GM18951 (cell line): ENCODE measurements around the gene TIPARP.

Experiments
- POLR2A ChIP-seq: IDR thresholded peaks from 4 replicates; pipeline ENCODE4 v1.6.1; 2011; ENCODE audit warnings: mild to moderate bottlenecking; ENCODE audit not compliant: insufficient read length, insufficient read depth; ENCODE audit errors: extremely low read depth
- in situ Hi-C: fragments of 300-500 bp; cut with MboI; formaldehyde crosslinking; loops from one replicate; pipeline ENCODE4 v1.12.0; 2022; ENCODE audit warnings: low sequenced_read_pairs, mixed read lengths, inconsistent platforms; ENCODE audit not compliant: unreplicated experiment

TIPARP gene

DNA sequence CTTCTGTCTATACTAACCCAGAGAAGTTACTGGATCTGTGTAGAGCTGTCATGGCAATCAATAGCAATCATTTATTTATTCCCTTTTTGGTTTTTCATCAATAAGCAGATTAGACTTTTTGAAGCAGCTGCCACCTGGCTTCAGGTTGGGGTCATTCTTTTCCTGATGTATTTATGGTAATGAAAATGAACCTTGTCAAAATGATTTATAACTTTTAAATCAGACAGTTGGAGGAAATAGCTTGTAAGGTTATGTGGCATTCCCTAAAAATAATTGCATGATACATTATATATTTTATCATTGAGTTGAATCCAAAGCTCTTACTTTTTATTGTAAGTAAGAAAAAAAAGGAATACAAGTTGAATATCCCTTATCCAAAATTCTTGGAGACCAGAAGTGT is 8.6 kb downstream of the TIPARP start:
- no peak for TF ChIP-seq POLR2A
- in situ Hi-C loops: loop anchor here (5.0 kb wide), 1 partner anchor 399 kb away; no protein-coding TSS in a partner anchor

GRCh38 chr3:156685198-156685597 is 10.8 kb downstream of the TIPARP start:
- no peak for TF ChIP-seq POLR2A
- in situ Hi-C loops: no loop called here

DNA sequence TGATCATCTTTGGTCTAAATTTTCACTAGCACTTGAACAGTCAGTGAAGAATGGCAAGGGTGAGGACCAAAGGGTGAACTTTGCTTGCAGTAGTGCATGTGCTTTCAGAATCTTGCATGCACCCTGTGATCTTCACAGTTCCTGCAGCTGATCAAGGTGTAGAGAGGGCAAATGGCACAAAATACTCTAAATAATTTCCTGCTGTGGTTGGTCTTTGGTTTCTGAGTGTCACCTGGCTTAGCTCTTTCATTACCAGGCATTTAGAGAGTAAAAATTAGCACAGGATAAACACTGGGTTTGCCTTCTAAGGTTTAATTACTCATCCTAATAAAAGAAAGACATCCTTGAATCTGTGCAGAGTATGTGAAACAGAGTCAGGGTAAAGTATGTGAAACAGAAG is 11.4 kb downstream of the TIPARP start:
- no peak for TF ChIP-seq POLR2A
- in situ Hi-C loops: no loop called here

GRCh38 chr3:156687023-156687422 is 12.6 kb downstream of the TIPARP start:
- in situ Hi-C loops: no loop called here
- TF ChIP-seq POLR2A: no peak

- TF ChIP-seq POLR2A: no peak
- in situ Hi-C loops: no loop called here
Measured at GRCh38 chr3:156688632-156689452, 14.5 kb downstream of the TIPARP start.

GRCh38 chr3:156689608-156690007 is 15.2 kb downstream of the TIPARP start:
- TF ChIP-seq POLR2A: no peak
- in situ Hi-C loops: no loop called here

DNA sequence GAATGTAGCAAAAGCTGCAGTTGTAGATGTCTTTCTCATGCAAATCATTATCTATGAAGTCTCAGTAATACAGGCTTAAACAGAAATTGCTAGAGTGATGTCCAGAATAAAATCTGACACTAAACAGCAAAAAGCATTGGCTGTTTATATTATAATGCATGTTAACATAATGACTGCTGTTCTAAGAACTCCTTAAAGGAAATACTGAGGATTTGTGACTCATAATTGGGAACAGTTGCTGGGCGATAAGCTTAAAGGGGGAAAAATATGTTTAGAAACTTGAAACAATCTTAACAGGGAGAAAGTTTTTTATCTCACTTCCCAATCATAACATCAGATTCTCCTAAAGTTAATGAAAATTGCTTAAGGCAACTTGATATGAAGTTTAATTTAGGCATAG is 17.5 kb downstream of the TIPARP start:
- TF ChIP-seq POLR2A: no peak
- in situ Hi-C loops: no loop called here

DNA sequence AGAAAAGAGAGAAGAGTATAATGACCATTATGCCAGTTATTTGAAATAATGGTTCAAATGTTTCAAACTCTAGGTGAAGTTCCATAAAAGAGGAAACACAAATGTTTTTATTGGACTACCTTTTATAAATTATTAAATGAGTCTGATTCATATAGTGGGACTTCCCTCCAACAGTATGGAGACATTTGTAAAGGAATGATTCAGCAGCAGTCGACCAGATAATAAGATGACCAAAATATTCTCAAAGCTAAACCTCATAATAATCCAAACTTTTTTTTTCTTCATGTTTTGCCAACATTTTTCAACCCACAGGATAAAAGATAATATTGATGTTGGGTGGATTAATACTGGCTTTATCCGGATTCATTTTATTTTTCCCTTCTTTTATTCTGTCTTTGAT is 18.8 kb downstream of the TIPARP start:
- TF ChIP-seq POLR2A: no peak
- in situ Hi-C loops: no loop called here

DNA sequence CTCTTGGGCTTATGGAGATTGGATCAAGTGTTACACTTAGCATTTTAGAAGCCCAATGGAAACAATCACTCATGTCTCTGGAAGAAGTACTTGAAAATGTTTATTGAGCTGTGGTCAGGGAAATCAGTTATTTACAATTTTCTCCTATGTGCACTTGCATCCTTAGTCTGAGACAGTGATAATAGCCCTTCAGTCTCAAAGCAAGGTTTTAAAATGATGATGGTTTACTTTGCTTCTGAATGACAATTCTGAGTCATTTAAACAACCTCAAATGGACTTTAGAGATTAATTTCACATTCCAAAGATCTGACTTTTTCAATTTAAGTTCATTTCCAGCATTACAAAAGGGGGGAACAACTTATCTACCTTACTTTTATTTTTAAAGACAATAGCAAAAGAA is 20.1 kb downstream of the TIPARP start:
- in situ Hi-C loops: no loop called here
- TF ChIP-seq POLR2A: no peak

DNA sequence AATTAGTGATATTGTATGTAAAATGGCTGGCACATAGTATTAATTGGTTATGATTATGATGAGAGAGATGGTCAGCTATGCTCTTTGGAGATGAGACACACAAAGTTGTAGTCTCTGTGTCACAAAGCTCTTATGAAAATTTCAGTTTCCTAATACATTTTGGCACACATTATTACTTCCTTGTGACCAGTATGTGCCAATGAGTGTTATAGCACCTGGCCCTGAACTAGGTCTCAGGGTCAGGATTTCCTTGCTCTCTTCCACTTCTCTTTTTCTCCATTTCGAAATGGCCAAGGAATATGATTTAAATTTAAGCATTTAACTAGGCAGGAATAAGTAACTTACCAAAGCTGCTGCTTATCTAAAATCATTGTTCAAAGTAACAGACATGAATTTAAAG is 28.0 kb downstream of the TIPARP start:
- in situ Hi-C loops: no loop called here
- TF ChIP-seq POLR2A: no peak

DNA sequence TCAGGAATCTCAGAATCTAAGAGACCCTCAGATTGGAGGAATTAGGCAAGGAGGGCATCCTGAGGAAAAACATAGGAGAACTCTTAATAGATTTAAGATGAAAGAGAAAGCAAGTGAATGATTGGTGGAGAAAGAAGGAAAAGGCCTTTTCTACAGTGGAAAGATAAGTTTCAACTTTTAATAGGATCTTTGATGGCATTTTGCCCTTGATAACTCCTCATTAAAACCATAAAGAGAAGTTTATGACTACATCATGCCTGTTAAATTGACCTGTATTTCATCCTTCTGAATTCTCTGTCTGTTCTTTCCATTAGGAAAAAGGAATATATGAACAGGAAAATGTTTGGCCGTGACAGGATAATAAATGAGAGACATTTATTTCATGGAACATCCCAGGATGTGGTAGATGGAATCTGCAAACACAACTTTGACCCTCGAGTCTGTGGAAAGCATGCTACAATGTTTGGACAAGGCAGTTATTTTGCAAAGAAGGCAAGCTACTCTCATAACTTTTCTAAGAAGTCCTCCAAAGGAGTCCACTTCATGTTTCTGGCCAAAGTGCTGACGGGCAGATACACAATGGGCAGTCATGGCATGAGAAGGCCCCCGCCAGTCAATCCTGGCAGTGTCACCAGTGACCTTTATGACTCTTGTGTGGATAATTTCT is 30.1 kb downstream of the TIPARP start:
- no peak for TF ChIP-seq POLR2A
- in situ Hi-C loops: no loop called here

GRCh38 chr3:156705761-156706616 is 31.6 kb downstream of the TIPARP start:
- TF ChIP-seq POLR2A: no peak
- in situ Hi-C loops: no loop called here

- TF ChIP-seq POLR2A: no peak
Measured at GRCh38 chr3:156707588-156707987, 33.2 kb downstream of the TIPARP start.

More at GRCh38 chr3:156707588-156707987, 33.2 kb downstream of the TIPARP start:
- in situ Hi-C loops: no loop called here
